HUES48 (cell line): ENCODE measurements around the gene ADGRG2.
"Not testable (repeated sequence)": the region's sequence is repeated elsewhere in the genome, so short reads cannot be mapped to it uniquely, and the experiment has no call there.

Experiments
- H3K27ac ChIP-seq: one replicate; pipeline ENCODE4 v1.7.0; 2013; ENCODE audit warnings: low read depth, low read length, inconsistent platforms
- H3K27me3 ChIP-seq: 2 replicates; pipeline ENCODE4 v1.6.1; 2013; ENCODE audit warnings: mild to moderate bottlenecking, low read length; ENCODE audit not compliant: control insufficient read depth, insufficient read depth
- H3K36me3 ChIP-seq: 2 replicates; pipeline ENCODE4 v1.6.1; 2013; ENCODE audit warnings: low read length; ENCODE audit not compliant: control insufficient read depth, insufficient read depth
- H3K4me1 ChIP-seq: 2 replicates; pipeline ENCODE4 v1.6.1; 2013; ENCODE audit warnings: mild to moderate bottlenecking, low read length; ENCODE audit not compliant: control insufficient read depth, insufficient read depth
- H3K4me3 ChIP-seq: 2 replicates; pipeline ENCODE4 v1.5.1; 2013; ENCODE audit warnings: mild to moderate bottlenecking, low read depth, low read length
- H3K9ac ChIP-seq: 2 replicates; pipeline ENCODE4 v1.6.1; 2013; ENCODE audit warnings: mild to moderate bottlenecking, low read depth, low read length, moderate library complexity
- H3K9me3 ChIP-seq: 2 replicates; pipeline ENCODE4 v1.6.1; 2013; ENCODE audit warnings: low read length; ENCODE audit not compliant: control insufficient read depth, insufficient read depth

ADGRG2 gene

GRCh38 chrX:19085666-19086065, 36.6 kb downstream of the ADGRG2 start:
- Histone ChIP-seq H3K9me3 (peaks cover 25% of the 10 kb centered on the region), H3K36me3 (no peaks in the 10 kb centered on the region), H3K27ac (no peak overlapping the region), H3K4me1 (no peaks in the 10 kb centered on the region), H3K4me3 (no peak overlapping the region), H3K9ac (no peak overlapping the region), H3K27me3 (no peaks in the 10 kb centered on the region)

- Histone ChIP-seq H3K4me3 (no peak overlapping the region), H3K27ac (no peak overlapping the region), H3K4me1 (no peaks in the 10 kb centered on the region), H3K9me3 (peaks cover 12% of the 10 kb centered on the region; the same call in 1 of the 2 replicates), H3K36me3 (no peaks in the 10 kb centered on the region), H3K27me3 (no peaks in the 10 kb centered on the region), H3K9ac (no peak overlapping the region)
These were observed 46.5 kb downstream of the ADGRG2 start for GRCh38 chrX:19075754-19076153.

- Histone ChIP-seq H3K27me3 (no peaks in the 10 kb centered on the region), H3K9ac (no peak overlapping the region), H3K27ac (no peak overlapping the region), H3K4me3 (no peak overlapping the region), H3K4me1 (no peaks in the 10 kb centered on the region), H3K36me3 (no peaks in the 10 kb centered on the region), H3K9me3 (peaks cover 12% of the 10 kb centered on the region)
These were observed 49.9 kb downstream of the ADGRG2 start for GRCh38 chrX:19072372-19072771.

GRCh38 chrX:19070555-19070994, 51.7 kb downstream of the ADGRG2 start:
- Histone ChIP-seq H3K9ac (no peak overlapping the region), H3K9me3 (peaks cover 15% of the 10 kb centered on the region; the same call in 1 of the 2 replicates), H3K27ac (no peak overlapping the region), H3K36me3 (no peaks in the 10 kb centered on the region), H3K4me1 (no peaks in the 10 kb centered on the region), H3K4me3 (no peak overlapping the region), H3K27me3 (no peaks in the 10 kb centered on the region)

GRCh38 chrX:19066987-19067386, 55.3 kb downstream of the ADGRG2 start:
- not testable (repeated sequence) for H3K4me1 ChIP-seq, H3K36me3 ChIP-seq

GRCh38 chrX:19065535-19065934, 56.7 kb downstream of the ADGRG2 start:
- Histone ChIP-seq H3K9me3 (peaks cover 20% of the 10 kb centered on the region), H3K36me3 (0 out of 2 replicates have a peak, but pooled peaks cover 2% of the 10 kb centered on the region), H3K27ac (no peak overlapping the region), H3K4me3 (no peak overlapping the region), H3K27me3 (no peaks in the 10 kb centered on the region), H3K4me1 (no peaks in the 10 kb centered on the region), H3K9ac (no peak overlapping the region)

More at GRCh38 chrX:19066987-19067386, 55.3 kb downstream of the ADGRG2 start:
- H3K27me3 ChIP-seq, H3K27ac ChIP-seq, H3K9ac ChIP-seq, H3K4me3 ChIP-seq: not testable (repeated sequence)
- H3K9me3 ChIP-seq = peaks cover 23% of the 10 kb centered on the region; the same call in 1 of the 2 replicates

GRCh38 chrX:19064175-19064574, 58.1 kb downstream of the ADGRG2 start:
- Histone ChIP-seq H3K27ac (no peak overlapping the region), H3K36me3 (0 out of 2 replicates have a peak, but pooled peaks cover 2% of the 10 kb centered on the region), H3K9me3 (peaks cover 20% of the 10 kb centered on the region), H3K4me1 (no peaks in the 10 kb centered on the region), H3K9ac (no peak overlapping the region), H3K4me3 (no peak overlapping the region), H3K27me3 (no peaks in the 10 kb centered on the region)

GRCh38 chrX:19063030-19063429, 59.2 kb downstream of the ADGRG2 start:
- H3K9ac ChIP-seq = no peak overlapping the region
- H3K4me1 ChIP-seq = no peaks in the 10 kb centered on the region
- H3K9me3 ChIP-seq = peaks cover 20% of the 10 kb centered on the region
- H3K27ac ChIP-seq = no peak overlapping the region
- H3K27me3 ChIP-seq = no peaks in the 10 kb centered on the region
- H3K4me3 ChIP-seq = no peak overlapping the region
- 0 out of 2 replicates have a peak, but pooled peaks cover 2% of the 10 kb centered on the region for H3K36me3 ChIP-seq

- no peak overlapping the region for H3K9ac ChIP-seq
- H3K36me3 ChIP-seq = 0 out of 2 replicates have a peak, but pooled peaks cover 2% of the 10 kb centered on the region
- H3K4me3 ChIP-seq = no peak overlapping the region
- H3K27me3 ChIP-seq = no peaks in the 10 kb centered on the region
- no peak overlapping the region for H3K27ac ChIP-seq
- no peaks in the 10 kb centered on the region for H3K4me1 ChIP-seq
- peaks cover 5% of the 10 kb centered on the region for H3K9me3 ChIP-seq
These were observed 63.2 kb downstream of the ADGRG2 start for GRCh38 chrX:19059067-19059466.

- no peak overlapping the region for H3K27ac ChIP-seq
- H3K4me3 ChIP-seq = no peak overlapping the region
- no peaks in the 10 kb centered on the region for H3K27me3 ChIP-seq
- peaks cover 2% of the 10 kb centered on the region for H3K9me3 ChIP-seq
- H3K9ac ChIP-seq = no peak overlapping the region
- no peaks in the 10 kb centered on the region for H3K4me1 ChIP-seq
- H3K36me3 ChIP-seq = 0 out of 2 replicates have a peak, but pooled peaks cover 2% of the 10 kb centered on the region
These were observed 64.4 kb downstream of the ADGRG2 start for GRCh38 chrX:19057856-19058255.

- Histone ChIP-seq H3K4me3 (no peak overlapping the region), H3K4me1 (no peaks in the 10 kb centered on the region), H3K36me3 (no peaks in the 10 kb centered on the region), H3K27ac (no peak overlapping the region), H3K27me3 (no peaks in the 10 kb centered on the region), H3K9me3 (peaks cover 19% of the 10 kb centered on the region), H3K9ac (no peak overlapping the region)
These were observed 73.2 kb downstream of the ADGRG2 start for GRCh38 chrX:19049110-19049509.
